ENCODE data around the gene FSCN2. TPM values are rescaled to one million over a fixed set of nuclear protein-coding genes. Genes with fewer than 3 reads are reported as not detected.
A peak's percentile ranks its signal among the peaks of the same experiment; 100 is the strongest.

FSCN2 gene
- total RNA-seq, 6 experiments from 2014 or later: 0.22 TPM; not detected in 5

DNA sequence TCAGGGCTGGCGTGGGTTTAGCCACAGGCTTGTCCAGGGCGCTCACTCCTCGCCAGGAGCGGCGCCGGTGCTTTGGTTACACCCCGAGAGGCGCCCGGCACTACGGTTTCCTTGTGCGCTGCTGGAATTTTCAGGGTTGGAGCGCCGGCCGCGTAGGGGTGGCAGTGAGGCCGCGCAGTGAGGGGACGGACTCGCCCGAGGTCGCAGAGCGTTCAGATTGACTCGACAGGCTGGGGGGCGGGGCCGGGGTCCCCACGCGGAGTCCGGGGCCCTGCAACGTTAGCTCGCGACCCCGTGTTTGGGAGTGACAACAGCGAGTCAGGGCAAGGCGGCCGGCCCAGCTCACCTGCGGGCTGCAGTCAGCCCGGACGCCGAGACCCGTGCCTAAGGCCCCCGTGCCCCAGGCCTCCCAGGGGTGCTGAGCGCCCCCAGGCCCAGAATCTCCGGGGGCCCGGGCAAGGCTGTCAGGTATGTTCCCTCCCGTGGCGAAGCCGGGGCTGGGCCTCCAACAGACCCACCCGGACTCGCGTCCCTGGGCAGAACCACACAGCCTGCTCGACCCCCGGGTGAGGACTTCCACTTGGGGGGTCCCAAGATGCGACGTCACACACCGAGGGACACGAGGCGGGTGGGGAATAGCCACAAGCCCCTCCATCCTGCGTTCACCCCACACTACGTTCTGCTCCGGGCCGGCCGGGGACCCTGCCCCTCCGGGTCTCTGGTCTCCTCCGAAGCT is 14.3 kb upstream of the FSCN2 start:
- intact Hi-C loops (cut with DNase I): no loop called here
- Histone ChIP-seq H3K27ac (peak overlapping the region; percentile 99 to 100 (median 99)), H3K36me3 (peaks cover 12 to 21% (median 20%) of the 10 kb centered on the region in 4 donors), H3K27me3 (no peaks in the 10 kb centered on the region), H3K4me3 (peak overlapping the region; percentile 82 to 96 (median 95)), H3K9me3 (no peaks in the 10 kb centered on the region), H3K4me1 (peaks cover 0 to 42% (median 6%) of the 10 kb centered on the region in 4 donors)
- peak; percentile 11 to 41 (median 26) for ATAC-seq
- WGBS (ENCODE audit: insufficient coverage, low coverage, low lambda C conversion rate, missing lambda C conversion rate): 2% methylated on average over 10 of the region's 64 CpGs
- no peak for TF ChIP-seq CTCF (IDR thresholded peaks at IDR 0.05)
- no peak for TF ChIP-seq POLR2A (IDR thresholded peaks at IDR 0.05)
- DNase-seq: peak; percentile 66 to 75 (median 72)

GRCh38 chr17:81514489-81514738 is 13.8 kb upstream of the FSCN2 start:
- Histone ChIP-seq H3K27ac (peak overlapping the region; percentile 99 to 100 (median 99)), H3K27me3 (no peaks in the 10 kb centered on the region), H3K4me1 (peaks cover 0 to 42% (median 6%) of the 10 kb centered on the region in 4 donors), H3K9me3 (no peaks in the 10 kb centered on the region), H3K36me3 (peaks cover 12 to 21% (median 19%) of the 10 kb centered on the region in 4 donors), H3K4me3 (peak overlapping the region; percentile 82 to 96 (median 95))
- ATAC-seq (no peak), DNase-seq (no peak)
- TF ChIP-seq CTCF (IDR thresholded peaks at IDR 0.05) (no peak), POLR2A (IDR thresholded peaks at IDR 0.05) (no peak)
- intact Hi-C loops (cut with DNase I): no loop called here
- WGBS (ENCODE audit: insufficient coverage, low coverage, low lambda C conversion rate, missing lambda C conversion rate): no CpG with 5 or more reads among the region's 34 CpGs

GRCh38 chr17:81514739-81515529 is 13.2 kb upstream of the FSCN2 start:
- peak; percentile 3 to 48 (median 34) for ATAC-seq
- Histone ChIP-seq H3K4me1 (peaks cover 0 to 38% (median 6%) of the 10 kb centered on the region in 4 donors), H3K27me3 (no peaks in the 10 kb centered on the region), H3K27ac (peak overlapping the region; percentile 99 to 100 (median 99)), H3K4me3 (peak overlapping the region; percentile 82 to 96 (median 95)), H3K36me3 (peaks cover 11 to 21% (median 17%) of the 10 kb centered on the region in 4 donors), H3K9me3 (no peaks in the 10 kb centered on the region)
- 7% methylated on average over 17 of the region's 82 CpGs for WGBS (ENCODE audit: insufficient coverage, low coverage, low lambda C conversion rate, missing lambda C conversion rate)
- peak; percentile 68 to 87 (median 78) for DNase-seq
- TF ChIP-seq CTCF (IDR thresholded peaks at IDR 0.05): no peak
- TF ChIP-seq POLR2A (IDR thresholded peaks at IDR 0.05): peak; percentile 75
- intact Hi-C loops (cut with DNase I): no loop called here

DNA sequence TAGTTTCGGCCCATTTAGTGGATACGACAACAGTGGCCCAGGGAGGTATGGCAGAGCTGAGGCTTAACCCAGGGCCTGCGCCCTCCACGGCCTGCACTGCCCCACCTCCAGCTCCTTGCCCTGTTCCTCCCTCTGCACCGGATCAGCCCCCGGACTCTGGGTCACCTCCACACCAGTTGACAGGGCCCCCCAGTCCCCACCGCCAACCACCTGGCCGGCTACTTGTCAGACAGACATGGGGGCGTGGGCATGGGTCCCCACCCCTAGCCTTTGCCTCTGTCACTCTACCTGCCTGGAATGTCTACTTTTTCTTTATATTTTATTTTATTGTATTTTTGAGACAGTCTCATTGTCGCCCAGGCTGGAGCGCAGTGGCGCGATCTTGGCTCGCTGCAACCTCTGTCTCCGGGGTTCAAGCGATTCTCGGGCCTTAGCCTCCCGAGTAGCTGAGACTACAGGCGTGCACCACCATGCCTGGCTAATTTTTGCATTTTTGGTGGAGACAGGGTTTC is 12.6 kb upstream of the FSCN2 start:
- H3K4me1 ChIP-seq: peaks cover 0 to 31% (median 3%) of the 10 kb centered on the region in 4 donors
- DNase-seq: peak; percentile 47 to 62 (median 54)
- peaks cover 5 to 14% (median 12%) of the 10 kb centered on the region in 4 donors for H3K36me3 ChIP-seq
- no peaks in the 10 kb centered on the region for H3K9me3 ChIP-seq
- H3K27ac ChIP-seq: peak overlapping the region in 2 of 3 donors; percentile 29 to 100
- peak overlapping the region; percentile 82 to 96 (median 95) for H3K4me3 ChIP-seq
- ATAC-seq: no peak
- intact Hi-C loops (cut with DNase I): no loop called here
- WGBS (ENCODE audit: insufficient coverage, low coverage, low lambda C conversion rate, missing lambda C conversion rate): 67% methylated on average over 15 of the region's 19 CpGs
- H3K27me3 ChIP-seq: no peaks in the 10 kb centered on the region
- TF ChIP-seq POLR2A (IDR thresholded peaks at IDR 0.05): no peak
- TF ChIP-seq CTCF (IDR thresholded peaks at IDR 0.05): no peak
